HG03135 (cell line): ENCODE measurements around the gene TST.
A peak's percentile ranks its signal among the peaks of the same experiment; 100 is the strongest.

ENCODE experiments used
- ATAC-seq: cut with Tn5 transposase; IDR thresholded peaks from one replicate; pipeline ENCODE4 v1.9.1; 2021; ENCODE audit warnings: mild to moderate bottlenecking, moderate library complexity; ENCODE audit not compliant: unreplicated experiment

The TST gene

GRCh38 chr22:37032535-37033460 is 13.6 kb upstream of the TST start:
- no peak for ATAC-seq

GRCh38 chr22:37032134-37032534 is 12.9 kb upstream of the TST start:
- ATAC-seq, result no peak

- ATAC-seq, result no peak
These were observed 11.5 kb upstream of the TST start for GRCh38 chr22:37030560-37031281.

GRCh38 chr22:37028692-37029674 is 9.7 kb upstream of the TST start:
- no peak for ATAC-seq

- ATAC-seq, result no peak
These were observed 8.3 kb upstream of the TST start for GRCh38 chr22:37027556-37027955.

GRCh38 chr22:37026325-37026724 is 7.1 kb upstream of the TST start:
- ATAC-seq, result no peak

GRCh38 chr22:37025500-37026070 is 6.3 kb upstream of the TST start:
- ATAC-seq, result no peak

GRCh38 chr22:37024339-37025157 is 5.3 kb upstream of the TST start:
- ATAC-seq, result no peak

- ATAC-seq, result no peak
These were observed 4.6 kb upstream of the TST start for GRCh38 chr22:37023743-37024338.

- ATAC-seq, result no peak
These were observed 3.5 kb upstream of the TST start for GRCh38 chr22:37022483-37023337.

GRCh38 chr22:37021710-37022482 is 2.6 kb upstream of the TST start:
- no peak for ATAC-seq

- no peak for ATAC-seq
These were observed 1.8 kb upstream of the TST start for GRCh38 chr22:37021041-37021440.

GRCh38 chr22:37020192-37020479 is 889 bp upstream of the TST start:
- ATAC-seq, result no peak

GRCh38 chr22:37018815-37019308 is 385 bp downstream of the TST start:
- peak; percentile 34 for ATAC-seq

GRCh38 chr22:37018086-37018814 is 997 bp downstream of the TST start:
- ATAC-seq, result no peak

- no peak for ATAC-seq
These were observed 1.9 kb downstream of the TST start for GRCh38 chr22:37017356-37017755.
